Measurements from ENCODE around the gene CCDC102B.
A peak's percentile ranks its signal among the peaks of the same experiment; 100 is the strongest.
"Not testable (repeated sequence)": the region's sequence is repeated elsewhere in the genome, so short reads cannot be mapped to it uniquely, and the experiment has no call there.

CCDC102B gene

DNA sequence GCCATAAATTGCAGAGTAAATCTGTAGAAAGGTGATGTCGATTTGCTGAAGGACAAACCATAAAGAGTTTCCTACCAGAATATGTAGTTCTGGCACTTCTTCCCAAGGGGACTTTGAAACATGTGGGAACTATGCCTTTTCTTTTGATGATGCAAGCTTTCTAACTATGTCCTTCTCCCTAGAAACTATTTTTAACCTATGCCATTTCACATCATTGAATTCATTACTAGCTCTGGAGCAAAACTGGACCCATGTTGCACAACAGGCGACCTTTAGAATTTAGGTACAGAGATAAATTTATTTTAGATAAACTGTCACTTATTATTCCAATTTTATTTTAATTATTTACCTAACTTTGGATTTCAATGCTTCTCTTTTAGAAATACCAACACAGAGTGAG, 186.5 kb downstream of the CCDC102B start:
- no peak for DNase-seq

DNA sequence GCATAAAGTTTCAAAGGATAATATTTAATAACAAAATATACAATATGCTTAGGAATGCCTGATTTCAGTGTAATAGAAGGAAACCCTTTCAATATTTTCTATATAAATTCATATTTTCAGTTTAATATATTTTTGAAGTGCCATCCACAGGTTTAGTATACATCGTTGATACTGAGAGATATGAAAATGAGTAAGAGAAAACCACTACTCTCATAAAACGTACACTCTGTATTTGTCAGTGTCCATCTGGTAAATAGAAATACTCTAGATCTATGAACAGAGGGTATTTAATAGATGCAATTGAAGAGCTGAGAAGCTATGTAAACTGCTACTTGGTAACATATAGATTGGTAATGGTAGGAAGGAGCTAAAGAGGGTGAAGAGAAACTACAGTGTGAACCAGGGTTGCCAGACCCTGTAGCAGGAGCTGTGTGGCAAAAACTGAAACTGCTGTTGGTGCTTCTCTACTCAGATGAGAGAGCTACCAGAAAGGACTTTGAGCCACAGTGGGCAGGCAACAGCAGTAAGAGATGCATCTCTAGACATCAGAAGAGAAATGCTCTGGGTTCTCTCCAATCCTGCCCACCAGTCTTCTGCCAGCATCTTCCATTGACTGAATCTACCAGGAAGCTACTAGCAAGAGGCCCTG, 187.4 kb downstream of the CCDC102B start:
- no peak for DNase-seq

DNA sequence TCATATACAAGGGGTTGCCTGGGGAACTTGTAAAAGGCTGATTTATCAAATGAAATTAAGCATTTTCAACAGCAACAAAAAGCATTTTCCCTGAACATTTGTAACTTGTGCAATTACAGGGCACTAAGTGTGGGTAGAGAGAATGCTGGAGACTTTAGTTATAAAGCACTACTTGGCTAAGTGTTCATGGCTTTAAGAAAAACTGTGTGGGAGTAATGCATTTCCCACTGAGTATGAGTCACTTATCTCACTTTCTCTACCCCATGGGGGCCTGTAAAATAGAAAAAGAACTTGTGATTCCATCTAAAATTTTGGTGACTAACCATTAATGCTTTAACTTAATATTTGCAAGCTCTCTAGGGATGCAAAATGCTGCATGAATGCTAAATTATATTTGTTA, 193.4 kb downstream of the CCDC102B start:
- DNase-seq: no peak

DNA sequence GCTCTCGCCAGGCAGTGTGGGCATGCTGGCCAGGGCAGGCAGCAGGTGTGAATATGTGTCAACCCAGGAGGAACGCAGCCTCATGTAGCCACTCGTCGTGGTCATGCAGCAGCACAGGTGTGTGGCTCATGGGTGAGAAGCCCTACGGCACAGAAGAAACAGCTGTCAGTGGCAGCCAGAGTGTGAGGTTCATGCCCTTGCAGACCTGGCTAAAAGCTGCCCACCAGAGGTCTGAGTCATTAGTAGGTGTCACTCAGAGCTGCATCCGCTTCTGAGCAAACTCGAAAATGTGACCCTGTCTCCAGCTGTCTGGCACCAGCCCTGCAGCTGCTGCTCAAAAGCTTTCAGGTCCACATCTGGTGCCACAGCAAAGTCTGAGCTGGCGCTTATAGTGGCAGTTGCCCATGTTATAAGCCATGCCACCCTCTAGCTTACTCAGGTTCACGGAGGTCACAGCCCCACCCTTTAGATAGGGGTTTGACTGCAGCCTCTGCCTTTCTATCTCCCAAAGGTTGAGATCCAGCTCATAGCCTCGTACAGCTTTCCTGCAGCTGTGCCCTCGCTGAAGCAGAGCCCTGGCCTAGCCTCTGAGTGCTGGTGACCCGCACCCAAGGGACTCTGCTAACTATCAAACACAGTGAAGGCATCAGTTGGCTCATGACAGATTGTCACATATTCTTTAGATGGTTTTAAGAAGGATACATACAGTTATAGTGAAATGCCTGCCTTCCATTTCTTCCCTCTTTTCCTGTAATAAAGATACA, 195.0 kb downstream of the CCDC102B start:
- DNase-seq: no peak

DNA sequence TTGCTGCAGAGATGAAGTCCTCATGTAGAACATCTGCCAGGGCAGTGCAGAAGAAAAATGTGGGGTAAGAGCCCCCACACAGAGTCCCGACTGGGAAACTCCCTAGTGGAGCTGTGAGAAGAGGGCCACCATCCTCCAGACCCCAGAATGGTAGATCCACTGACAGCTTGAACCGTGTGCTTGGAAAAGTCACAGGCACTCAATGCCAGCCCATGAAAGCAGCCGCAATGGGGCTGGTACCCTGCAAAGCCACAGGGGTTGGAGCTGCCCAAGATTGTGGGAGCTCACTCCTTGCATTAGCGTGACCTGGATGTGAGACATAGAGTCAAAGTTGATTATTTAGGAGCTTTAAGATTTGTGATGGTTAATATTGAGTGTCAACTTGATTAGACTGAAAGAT, 197.8 kb downstream of the CCDC102B start:
- DNase-seq: no peak

DNA sequence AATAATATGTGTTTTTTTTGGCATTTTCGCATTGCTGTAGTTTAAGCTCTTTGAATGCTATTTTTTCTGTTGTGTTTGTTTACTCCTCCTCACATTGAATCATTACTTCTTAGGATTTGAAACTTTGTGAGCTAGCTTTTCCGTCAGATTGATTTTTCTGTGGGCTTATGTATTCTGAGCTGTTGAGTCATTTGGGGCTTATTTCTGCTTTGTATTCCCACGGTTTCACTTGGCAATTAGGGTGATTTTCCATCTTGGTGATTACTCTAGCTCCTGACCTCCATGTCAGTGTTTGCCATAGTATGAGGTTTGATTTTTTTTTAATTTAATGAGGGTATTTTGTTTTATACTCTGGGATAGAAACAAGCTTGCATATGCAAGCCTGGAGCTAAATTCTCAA, 200.0 kb downstream of the CCDC102B start:
- no peak for DNase-seq

DNA sequence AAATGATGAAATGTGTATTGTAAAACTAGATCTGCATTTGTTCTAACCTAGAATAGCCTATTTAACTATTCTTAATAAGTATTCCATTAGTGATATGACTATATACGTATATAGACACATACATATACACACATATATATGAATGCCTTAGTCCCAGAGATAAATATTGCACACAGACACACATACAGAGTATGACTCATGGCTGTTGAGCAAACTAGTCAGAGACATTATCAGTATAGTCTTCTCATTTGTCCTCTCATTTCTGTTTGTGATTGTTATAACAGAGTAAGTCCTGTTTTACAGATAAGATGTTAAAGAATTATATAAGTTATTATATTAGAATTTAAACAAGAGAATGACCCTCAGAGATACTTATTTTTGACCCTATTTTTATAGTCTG, 202.5 kb downstream of the CCDC102B start:
- DNase-seq: no peak

DNA sequence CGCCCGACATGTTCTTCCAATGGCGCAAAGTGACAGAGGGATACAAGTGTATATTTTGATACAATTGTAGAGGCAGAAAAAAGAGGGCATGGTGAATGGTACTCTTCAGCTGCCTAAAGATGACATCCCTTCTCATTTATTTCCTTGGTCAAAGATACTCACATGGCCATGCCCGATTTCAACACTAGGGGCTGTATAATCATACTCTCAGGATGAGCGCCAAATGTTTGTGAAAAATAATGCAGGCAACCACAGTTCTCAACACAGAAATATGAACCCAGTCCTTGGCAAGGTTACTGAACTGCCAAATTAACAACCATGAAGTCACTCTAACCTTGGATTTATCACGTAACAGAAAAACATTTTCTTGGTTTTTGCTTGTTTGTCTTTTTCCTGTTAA, 204.4 kb downstream of the CCDC102B start:
- no peak for DNase-seq

DNA sequence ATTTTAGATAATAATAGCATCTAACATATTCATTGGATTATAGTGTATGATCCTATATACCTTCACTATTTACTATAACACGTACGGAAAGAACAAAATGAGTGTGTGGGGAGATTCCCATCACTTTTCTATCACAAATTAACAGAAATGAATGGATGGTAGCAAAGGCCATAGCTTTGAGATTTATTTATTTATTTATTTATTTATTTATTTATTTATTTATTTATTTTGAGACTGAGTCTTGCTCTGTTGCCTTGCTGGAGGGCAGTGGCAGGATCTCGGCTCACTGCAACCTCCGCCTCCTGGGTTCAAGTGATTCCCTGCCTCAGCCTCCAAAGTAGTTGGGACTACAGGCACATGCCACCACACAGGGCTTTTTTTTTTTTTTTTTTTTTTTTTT, 208.3 kb downstream of the CCDC102B start:
- not testable (repeated sequence) for DNase-seq

DNA sequence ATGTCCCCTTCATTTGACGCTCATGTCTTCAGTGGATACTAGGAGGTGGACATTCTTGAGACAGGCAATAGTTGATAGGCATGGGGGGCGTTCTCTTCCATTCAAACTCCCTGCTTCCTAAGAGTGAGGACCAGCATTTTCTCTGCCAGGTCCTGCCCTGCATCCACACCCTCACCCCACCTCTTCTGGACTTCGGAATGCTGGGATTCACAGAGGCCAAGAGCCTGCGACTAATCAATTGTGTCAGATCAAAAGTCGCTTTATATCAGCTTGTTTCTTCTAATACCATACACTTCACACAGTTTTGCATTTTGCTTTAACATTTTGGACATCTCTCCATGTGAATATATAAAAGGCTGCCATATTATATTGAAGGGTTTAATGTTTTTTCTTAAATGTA, 210.7 kb downstream of the CCDC102B start:
- DNase-seq: no peak

DNA sequence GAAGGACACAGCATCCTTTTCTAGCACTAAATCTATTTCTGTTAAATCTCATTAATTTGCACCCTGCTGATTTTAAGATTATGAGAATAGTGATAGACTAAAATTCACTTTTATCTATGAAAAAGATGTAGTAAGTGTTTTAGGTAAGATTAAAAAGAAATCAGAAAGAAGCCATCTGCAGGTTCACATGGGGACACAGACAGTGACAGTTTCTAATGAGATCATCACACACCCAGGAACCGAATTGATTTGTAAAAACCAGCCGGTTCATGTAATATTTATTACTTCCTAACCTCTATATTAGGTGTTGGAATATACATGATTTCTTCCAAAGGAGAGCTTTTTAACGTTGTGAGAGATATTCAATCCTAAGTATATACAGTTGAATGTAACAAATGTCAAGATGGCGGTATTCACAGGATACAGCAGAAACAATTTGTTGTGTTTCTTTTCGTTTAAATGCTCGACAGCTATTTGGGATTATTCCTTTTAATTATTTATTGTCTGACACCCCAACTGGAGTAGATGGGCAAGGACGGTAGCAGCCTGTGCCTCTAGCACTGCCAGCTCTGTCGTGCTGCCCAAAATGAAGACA, 223.4 kb downstream of the CCDC102B start:
- no peak for DNase-seq

DNA sequence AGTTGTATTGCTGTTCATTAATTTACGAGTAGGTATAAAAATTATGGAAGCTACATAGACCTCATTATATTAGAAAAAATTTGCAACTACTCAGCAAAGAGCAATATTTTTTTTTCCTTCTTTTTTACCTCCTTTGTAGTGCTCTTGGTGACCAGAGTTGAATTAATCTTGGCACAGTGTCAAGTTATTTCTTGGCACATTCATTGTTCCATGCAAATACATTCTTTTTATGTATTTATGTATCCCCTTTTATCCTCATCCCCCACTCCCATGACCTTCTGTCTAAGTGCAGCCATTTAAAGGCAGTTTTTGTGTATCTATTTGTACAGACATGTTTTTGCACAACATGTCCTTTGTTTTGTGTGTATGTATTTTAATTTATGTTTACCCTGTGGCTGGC, 224.5 kb downstream of the CCDC102B start:
- no peak for DNase-seq

DNA sequence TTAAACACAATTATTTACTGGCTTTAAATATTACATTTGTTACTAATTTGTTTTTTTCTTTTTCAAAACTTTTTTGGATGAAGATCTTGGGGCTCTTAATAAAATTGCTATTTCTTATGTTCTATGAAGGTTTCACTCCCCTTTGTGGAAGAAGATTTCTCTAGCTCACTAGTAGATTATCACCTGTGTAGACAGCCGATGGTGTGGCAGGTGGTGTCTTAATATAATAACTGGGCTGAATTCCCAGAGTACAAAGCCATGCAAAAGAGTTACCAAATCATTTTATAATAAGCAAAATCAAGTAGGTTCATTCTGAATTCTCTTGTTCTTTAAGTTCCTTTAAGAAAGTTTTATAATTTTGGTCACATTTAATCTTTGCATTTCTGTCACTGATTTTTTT, 233.7 kb downstream of the CCDC102B start:
- DNase-seq: no peak

DNA sequence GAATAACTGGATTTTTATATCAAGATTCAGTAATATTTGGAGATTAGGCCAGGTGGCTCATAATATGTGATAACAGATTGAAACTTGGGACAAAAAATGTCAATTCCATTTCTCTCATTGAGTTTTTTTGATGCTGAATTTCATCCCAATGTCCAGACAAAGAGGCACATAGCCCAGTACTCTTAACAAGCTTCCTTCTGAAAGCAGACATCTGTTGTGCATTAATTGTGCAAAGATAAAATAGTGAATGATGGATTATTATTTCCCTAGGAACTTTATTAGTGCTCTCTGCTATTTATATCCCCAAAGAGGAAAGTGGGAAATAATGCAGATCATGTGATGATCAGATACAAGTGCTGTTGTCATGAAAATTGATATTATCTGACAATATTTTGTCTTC, 234.1 kb downstream of the CCDC102B start:
- no peak for DNase-seq

DNA sequence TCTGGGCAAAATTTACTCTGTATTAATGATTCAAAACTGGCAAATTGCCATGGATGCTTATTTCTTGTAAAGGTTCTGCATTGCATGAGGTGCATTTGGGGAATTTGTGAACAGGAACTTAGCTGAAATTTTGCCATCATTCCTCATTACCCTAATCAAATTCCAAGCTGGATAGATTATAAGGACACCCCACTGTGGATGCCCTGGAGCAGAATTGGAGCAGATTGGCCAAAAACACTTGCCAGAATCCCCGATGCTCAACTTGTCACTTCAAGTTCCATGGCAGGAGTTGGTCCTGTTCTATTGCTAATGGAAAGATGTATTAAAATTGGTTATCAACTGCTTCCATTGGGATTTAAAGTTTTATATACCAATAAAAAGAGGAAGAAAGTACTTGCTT, 237.9 kb downstream of the CCDC102B start:
- peak; percentile 3 for DNase-seq

DNA sequence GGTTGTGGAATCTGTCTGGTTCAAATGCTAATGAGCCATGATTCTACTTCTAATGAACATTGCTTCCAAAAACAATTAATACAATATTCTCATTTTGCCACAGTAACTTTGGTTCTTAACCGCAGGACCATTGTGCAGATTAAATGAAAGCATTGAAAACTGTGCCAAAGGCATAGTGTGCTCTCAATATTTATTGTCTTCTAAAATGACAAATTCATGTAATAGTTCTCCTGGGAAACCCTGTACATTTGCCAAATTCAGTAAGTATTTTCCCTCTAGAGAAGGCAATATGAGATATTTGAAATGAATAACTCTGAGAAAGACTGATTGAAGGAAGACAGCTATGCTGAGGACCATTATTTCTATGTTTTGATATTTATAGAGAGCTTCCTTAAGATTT, 246.3 kb downstream of the CCDC102B start:
- DNase-seq: no peak

DNA sequence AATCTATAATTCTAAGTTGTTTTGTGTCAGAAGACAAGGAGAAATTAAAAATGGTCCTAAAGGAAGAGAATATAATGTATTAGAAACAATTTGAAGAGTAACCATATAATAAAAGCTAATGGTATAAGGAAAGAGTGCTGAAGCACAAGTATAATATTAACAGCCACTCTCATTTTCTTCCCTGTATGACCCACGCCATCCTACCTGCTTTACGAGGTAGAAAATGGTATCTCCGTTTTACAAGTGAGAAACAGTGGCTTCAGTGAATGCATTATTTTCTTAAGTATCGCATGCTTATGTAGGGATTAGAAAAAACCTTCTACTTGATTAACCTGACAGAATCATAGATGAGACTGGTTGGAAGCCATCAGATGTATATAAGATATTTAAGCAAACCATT, 266.2 kb downstream of the CCDC102B start:
- DNase-seq: no peak

DNA sequence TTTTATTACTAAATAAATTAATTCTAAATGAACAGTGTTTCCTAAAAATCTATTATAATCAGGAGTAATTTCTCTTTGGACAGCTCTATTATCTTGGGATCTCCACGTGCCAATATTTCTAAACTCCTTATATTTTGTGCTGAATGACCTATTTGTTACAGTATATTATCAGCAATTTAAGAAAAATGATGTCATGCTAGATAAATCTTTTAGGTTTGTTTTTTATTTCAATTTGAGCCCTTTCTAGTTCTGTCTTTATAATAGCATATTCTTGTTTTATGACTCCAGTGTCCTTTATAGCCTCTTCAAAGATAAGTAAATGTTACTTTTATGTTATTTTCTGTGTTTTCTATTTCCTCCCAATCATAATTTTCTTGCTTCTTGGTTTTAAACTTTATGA, 269.2 kb downstream of the CCDC102B start:
- DNase-seq: no peak

DNA sequence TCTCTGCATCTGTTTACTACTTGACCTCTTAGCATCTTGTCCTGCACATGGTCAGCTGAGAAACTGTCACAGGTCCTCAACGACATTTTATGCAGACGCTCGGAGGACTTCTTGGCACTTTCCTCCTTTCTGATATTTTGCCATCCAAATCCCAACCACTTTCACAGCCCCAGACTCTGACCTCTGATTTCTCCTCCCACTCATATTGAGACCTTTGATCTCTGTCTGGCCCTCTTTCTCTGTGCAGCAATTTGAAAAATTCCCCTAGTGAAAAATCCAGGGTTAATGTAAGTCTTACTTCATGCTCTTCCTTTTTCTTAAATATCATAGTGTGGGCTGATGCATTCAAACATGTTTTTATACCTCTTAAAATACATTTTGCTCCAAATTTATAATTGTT, 273.8 kb downstream of the CCDC102B start:
- no peak for DNase-seq

DNA sequence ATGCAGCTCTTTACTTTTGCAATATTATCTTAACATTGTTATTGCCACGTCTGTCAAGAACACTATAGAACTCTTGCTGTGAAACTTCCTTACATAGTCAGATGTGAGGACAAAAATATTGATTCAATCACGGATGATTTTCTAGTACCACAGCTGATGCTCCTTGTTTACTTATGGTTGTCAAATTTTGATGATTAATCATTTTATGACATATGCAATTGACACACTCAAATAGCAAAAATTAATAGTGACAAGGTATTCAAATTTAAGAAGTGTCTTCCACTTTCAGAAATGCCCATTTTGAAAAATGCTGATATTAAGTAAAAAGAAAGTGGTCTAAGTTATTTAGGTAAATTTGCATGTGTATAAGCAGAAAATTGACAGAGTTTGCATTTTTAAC, 284.0 kb downstream of the CCDC102B start:
- no peak for DNase-seq

DNA sequence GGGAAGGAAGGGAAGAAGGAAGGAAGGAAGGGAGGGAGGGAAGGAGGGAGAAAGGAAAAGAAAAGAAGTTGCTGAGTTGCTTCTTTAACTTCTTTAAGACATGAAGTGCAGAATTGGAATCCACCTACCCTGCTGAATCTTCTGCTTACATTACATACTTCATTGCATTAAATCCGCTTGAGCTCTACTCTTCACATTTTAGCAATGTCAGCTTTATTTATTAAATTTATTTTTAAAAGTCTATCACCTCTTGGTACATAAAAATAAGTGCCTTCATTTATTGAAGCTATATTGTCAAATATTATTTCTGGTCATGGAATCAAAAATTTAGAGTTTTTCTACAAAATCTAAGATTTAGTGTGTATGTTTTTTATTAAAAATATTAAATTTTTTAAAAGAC, 284.6 kb downstream of the CCDC102B start:
- no peak for DNase-seq

DNA sequence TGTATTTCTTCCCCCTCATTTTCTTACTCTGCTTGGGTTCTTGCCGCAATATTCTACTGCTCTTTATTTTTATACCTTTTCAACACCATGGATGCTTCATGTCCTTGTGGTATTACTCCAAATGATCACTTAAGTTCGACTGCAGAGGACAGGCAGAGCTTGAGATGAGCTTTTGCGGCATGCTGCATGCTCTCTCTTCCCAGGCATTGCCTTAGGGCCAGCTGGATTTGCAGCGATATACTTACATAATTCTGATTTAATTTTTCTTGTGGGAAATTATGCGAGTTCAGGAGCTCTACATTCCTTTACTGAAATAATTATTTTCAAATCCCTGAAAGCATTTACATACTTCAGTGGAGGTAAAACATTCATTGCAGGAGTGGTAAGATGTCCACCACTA, 288.1 kb downstream of the CCDC102B start:
- no peak for DNase-seq

DNA sequence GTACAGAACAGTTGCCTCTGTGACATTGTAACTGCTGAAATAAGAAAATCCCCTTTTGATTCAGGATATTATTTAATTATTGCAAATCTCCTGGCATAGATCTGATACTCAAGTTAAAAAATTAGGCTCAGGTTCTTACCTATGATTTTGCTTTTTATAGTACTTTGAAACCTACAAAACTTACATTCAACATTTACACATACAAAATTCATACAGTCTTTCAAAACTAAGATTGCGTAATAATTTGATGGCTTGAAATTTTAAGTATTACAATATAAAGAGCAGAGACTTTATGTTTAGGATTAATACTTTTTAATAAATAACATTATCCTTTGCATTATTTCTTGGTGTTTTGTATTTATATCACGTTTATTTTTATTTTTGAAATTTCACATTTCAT, 291.1 kb downstream of the CCDC102B start:
- no peak for DNase-seq

DNA sequence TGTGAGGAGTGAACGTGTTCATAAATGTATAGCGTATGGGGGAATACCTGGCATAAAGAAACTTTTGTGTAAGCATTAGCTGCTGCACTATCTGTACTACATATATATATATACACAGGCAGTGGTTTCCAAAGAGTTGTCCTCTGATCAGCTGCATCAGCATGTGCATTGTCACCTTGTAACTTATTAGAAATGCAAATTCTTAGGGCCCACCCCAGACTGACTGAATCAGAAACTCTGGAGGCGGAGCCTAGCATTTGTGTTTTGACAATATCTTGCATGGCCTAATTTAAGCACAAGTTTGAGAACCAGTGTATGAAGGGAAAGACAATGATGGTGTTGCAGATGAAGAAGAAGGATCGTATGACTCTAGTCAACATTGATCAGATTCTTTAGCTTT, 299.5 kb downstream of the CCDC102B start:
- DNase-seq: no peak

DNA sequence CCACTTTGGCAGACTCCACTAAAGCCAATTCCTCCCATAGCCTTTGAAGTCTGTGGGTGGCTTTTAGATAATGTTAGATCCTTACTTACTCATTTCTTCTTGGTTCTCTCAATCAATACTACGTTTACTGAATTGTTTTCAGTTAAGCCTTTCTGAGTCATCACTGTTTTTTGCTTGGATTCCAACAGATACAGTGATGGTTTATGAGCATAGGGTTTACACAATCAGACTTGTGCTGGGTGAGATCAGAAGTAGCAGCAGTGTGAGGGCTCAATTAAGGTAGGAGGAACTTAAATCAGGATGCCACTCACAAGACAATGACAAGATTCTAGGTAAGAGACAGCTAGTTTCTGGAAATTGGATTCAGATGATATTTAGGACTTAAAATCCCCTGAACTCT, 305.1 kb downstream of the CCDC102B start:
- DNase-seq: no peak

Measured in NCI-H1092 (cell line).